Amniotic epithelial cell (primary cell): ENCODE results near the gene ATAD2B.
A peak's percentile ranks its signal among the peaks of the same experiment; 100 is the strongest.
"Not testable (repeated sequence)": the region's sequence is repeated elsewhere in the genome, so short reads cannot be mapped to it uniquely, and the experiment has no call there.

Experiments
- DNase-seq: peaks from one replicate; pipeline ENCODE4 v3.0.0-alpha.2; 2010; ENCODE audit warnings: low read depth

The ATAD2B gene

GRCh38 chr2:23926750-23927571 is at the start of gene ATAD2B:
Gene ATAD2B, minus strand, starts transcription at chr2:23927123. Its CDS starts 353 bp downstream, at chr2:23926770.
- peak; percentile 90 for DNase-seq

- no peak for DNase-seq
Measured at GRCh38 chr2:23967846-23968245, 40.9 kb upstream of the ATAD2B start.

- no peak for DNase-seq
Measured at GRCh38 chr2:23954325-23955014, 27.5 kb upstream of the ATAD2B start.

- no peak for DNase-seq
Measured at GRCh38 chr2:23953625-23954024, 26.7 kb upstream of the ATAD2B start.

GRCh38 chr2:23952558-23952957 is 25.6 kb upstream of the ATAD2B start:
- not testable (repeated sequence) for DNase-seq

GRCh38 chr2:23947350-23947749 is 20.4 kb upstream of the ATAD2B start:
- no peak for DNase-seq

GRCh38 chr2:23944976-23945375 is 18.1 kb upstream of the ATAD2B start:
- DNase-seq, result peak; percentile 6

- no peak for DNase-seq
Measured at GRCh38 chr2:23944527-23944926, 17.6 kb upstream of the ATAD2B start.

- no peak for DNase-seq
Measured at GRCh38 chr2:23943666-23944065, 16.7 kb upstream of the ATAD2B start.

- no peak for DNase-seq
Measured at GRCh38 chr2:23941644-23942043, 14.7 kb upstream of the ATAD2B start.

GRCh38 chr2:23940718-23941620 is 14.0 kb upstream of the ATAD2B start:
- DNase-seq, result peak; percentile 64

- DNase-seq, result peak; percentile 71
Measured at GRCh38 chr2:23939987-23940717, 13.2 kb upstream of the ATAD2B start, which contains the start of gene UBXN2A. Gene UBXN2A, plus strand, starts transcription at chr2:23940463. Its CDS starts 17,852 bp downstream, at chr2:23958315.

- no peak for DNase-seq
Measured at GRCh38 chr2:23934259-23934658, 7.3 kb upstream of the ATAD2B start.

- DNase-seq, result no peak
Measured at GRCh38 chr2:23926290-23926749, 603 bp downstream of the ATAD2B start.

GRCh38 chr2:23925702-23926289 is 1.1 kb downstream of the ATAD2B start:
- peak; percentile 59 for DNase-seq

GRCh38 chr2:23924589-23925359 is 2.1 kb downstream of the ATAD2B start:
- DNase-seq, result no peak

GRCh38 chr2:23918837-23919489 is 8.0 kb downstream of the ATAD2B start:
- DNase-seq, result no peak

GRCh38 chr2:23916727-23917405 is 10.1 kb downstream of the ATAD2B start:
- no peak for DNase-seq

- DNase-seq, result no peak
Measured at GRCh38 chr2:23915327-23915726, 11.6 kb downstream of the ATAD2B start.
